ENCODE measurements around the gene POP4. TPM values are rescaled to one million over a fixed set of nuclear protein-coding genes. Genes with fewer than 3 reads are reported as not detected.

Gene POP4
- total RNA-seq, 1 donor from 2014 or later = 53.9 TPM

DNA sequence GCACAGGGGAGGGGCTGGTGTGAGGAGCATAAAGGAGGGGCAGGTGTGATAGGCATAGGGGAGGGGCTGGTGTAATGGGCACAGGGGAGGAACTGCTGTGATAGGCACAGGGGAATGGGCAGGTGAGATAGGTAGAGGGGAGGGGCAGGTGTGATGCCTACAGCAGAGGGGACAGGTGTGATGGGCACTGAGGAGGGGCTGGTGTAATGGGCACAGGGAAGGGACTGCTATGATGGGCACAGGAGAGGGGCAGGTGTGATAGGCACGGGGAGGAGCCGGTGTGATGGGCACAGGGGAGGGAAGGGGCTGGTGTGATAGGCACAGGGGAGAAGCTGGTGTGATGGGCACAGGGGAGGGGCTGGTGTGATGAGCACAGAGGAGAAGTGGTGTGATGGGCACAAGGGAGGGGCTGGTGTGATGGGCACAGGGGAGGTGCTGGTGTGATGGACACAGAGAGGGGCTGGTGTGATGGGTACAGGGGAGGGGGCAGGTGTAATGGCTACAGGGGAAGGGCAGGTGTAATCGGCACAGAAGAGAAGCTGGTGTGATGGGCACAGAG lies 39.5 kb upstream of the POP4 start:
- TF ChIP-seq, protein P1, sequence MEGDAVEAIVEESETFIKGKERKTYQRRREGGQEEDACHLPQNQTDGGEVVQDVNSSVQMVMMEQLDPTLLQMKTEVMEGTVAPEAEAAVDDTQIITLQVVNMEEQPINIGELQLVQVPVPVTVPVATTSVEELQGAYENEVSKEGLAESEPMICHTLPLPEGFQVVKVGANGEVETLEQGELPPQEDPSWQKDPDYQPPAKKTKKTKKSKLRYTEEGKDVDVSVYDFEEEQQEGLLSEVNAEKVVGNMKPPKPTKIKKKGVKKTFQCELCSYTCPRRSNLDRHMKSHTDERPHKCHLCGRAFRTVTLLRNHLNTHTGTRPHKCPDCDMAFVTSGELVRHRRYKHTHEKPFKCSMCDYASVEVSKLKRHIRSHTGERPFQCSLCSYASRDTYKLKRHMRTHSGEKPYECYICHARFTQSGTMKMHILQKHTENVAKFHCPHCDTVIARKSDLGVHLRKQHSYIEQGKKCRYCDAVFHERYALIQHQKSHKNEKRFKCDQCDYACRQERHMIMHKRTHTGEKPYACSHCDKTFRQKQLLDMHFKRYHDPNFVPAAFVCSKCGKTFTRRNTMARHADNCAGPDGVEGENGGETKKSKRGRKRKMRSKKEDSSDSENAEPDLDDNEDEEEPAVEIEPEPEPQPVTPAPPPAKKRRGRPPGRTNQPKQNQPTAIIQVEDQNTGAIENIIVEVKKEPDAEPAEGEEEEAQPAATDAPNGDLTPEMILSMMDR (IDR thresholded peaks at IDR 0.05; ENCODE audit: borderline replicate concordance) = no peak
- Histone ChIP-seq H3K27me3 (ENCODE audit: low read depth) (peaks cover 87% of the 10 kb centered on the region), H3K36me3 (no peaks in the 10 kb centered on the region), H3K4me1 (no peaks in the 10 kb centered on the region), H3K4me3 (no peak overlapping the region), H3K9me3 (replicated peaks) (no peaks in the 10 kb centered on the region), H3K27ac (replicated peaks) (no peak overlapping the region)
- no peak for DNase-seq
- intact Hi-C loops (cut with micrococcal nuclease) = no loop called here

DNA sequence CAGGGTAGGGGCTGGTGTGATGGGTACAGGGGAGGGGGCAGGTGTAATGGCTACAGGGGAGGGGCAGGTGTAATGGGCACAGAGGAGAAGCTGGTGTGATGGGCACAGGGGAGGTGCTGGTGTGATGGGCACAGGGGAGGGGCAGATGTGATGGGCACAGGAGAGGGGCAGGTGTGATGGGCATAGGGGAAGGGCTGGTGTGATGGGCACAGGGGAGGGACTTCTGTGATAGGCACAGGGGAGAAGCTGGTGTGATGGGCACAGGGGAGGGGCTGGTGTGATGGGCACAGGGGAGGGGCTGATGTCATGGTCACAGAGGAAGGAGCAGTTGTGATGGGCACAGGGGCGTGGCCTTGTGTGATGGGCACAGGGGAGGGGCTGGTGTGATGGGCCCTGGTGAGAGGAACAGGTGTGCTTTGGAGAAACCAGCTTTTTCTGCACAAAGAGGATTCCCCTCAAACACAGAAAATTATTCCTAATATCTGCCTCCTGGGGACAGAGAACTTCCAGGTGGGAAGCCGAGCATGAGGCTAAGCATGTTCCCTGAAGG lies 38.6 kb upstream of the POP4 start:
- TF ChIP-seq, protein P1 (IDR thresholded peaks at IDR 0.05; ENCODE audit: borderline replicate concordance) = no peak
- Histone ChIP-seq H3K36me3 (no peaks in the 10 kb centered on the region), H3K4me1 (no peaks in the 10 kb centered on the region), H3K27ac (replicated peaks) (no peak overlapping the region), H3K4me3 (no peak overlapping the region), H3K9me3 (replicated peaks) (no peaks in the 10 kb centered on the region), H3K27me3 (ENCODE audit: low read depth) (peaks cover 89% of the 10 kb centered on the region)
- intact Hi-C loops (cut with micrococcal nuclease) = no loop called here
- DNase-seq = no peak

DNA sequence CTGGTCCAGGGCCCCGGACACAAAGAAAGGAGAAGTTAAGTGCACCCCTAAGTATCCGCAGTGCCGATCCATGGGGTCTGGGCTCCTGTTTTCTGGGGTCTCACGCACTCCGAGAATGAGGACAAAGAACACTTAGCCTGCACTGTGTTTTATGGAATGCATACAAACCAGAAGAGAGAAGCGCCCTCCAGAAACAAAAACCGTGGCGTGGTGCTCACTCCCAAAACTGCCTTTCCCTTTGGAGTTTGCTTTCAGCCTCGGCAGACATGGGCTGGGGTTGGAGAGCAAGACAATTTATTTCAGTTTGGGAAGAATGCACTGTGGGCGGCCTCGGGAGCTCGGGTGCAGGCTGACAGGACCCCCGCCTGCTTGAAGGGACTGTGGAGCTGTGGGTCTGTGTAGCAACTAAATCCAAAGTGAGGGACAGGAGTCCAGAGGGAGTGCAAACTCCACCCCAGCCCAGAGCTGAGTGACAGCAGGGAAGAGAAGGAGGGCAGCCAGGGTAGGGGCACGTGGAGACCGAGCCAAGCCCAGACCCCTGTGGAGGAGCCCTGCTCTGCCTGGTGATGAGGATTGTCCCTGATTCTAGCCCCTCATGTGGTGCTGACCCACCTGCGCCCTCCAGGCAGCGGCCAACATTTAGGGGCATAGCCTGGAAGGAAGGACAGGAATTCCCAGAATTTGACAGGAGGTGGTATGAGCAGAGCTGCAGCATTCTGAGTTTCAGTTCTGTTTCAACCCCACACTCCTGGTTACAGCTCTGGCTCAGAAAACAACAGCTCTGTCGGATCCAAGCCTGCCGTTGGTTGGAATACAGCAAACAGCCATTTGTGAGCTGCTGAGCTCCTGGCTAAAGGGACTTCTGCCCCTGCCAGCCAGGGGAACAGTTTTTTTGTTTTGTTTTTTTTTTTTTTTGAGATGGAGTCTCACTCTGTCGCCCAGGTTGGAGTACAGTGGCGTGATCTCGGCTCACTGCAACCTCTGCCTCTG lies 37.8 kb upstream of the POP4 start:
- Histone ChIP-seq H3K9me3 (replicated peaks) (no peaks in the 10 kb centered on the region), H3K4me1 (no peaks in the 10 kb centered on the region), H3K27me3 (ENCODE audit: low read depth) (peaks cover 89% of the 10 kb centered on the region), H3K4me3 (no peak overlapping the region), H3K27ac (replicated peaks) (no peak overlapping the region), H3K36me3 (no peaks in the 10 kb centered on the region)
- TF ChIP-seq, protein P1 (IDR thresholded peaks at IDR 0.05; ENCODE audit: borderline replicate concordance) = no peak
- no peak for DNase-seq
- intact Hi-C loops (cut with micrococcal nuclease) = no loop called here

DNA sequence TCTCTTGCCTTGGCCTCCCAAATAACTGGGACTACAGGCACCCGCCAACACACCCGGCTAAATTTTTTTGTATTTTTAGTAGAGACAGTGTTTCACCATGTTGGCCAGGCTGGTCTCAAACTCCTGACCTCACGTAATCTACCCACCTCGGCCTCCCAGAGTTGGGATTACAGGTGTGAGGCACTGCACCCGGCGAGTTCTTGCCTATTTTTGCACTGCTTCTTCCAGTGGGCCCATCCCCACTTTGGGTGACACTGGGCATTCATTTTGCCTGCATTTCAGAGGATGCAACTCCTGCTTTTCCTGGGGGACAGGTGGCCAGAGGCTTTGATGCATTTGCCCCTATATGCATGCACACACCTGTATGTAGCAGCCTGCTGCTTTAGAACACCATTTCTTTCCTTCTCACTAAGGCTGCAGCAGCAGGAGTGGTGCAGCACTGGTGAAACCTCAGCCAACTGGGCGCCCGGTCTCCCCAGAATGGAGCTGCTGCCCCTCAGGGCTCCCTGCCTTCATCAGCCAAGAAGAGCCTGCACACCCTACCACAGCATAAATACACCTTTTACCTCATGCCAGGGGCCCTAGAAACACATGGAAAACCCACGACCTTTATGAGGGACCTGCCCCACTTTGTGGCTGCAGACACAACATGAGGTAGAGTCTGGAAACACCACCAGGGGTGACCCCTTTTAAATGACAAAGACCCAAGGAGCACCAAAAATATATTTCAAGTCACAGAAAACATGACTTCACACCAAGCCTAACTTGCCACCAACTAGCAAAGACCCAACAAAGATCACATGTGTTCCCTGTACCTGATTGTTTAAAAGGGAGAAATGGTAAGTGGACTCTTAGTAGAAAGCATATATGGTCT lies 36.8 kb upstream of the POP4 start:
- TF ChIP-seq, protein P1 (IDR thresholded peaks at IDR 0.05; ENCODE audit: borderline replicate concordance) = no peak
- H3K27me3 ChIP-seq (ENCODE audit: low read depth) = peaks cover 89% of the 10 kb centered on the region
- no peak for DNase-seq
- intact Hi-C loops (cut with micrococcal nuclease) = no loop called here
- H3K9me3 ChIP-seq (replicated peaks) = no peaks in the 10 kb centered on the region
- H3K27ac ChIP-seq (replicated peaks) = no peak overlapping the region
- no peaks in the 10 kb centered on the region for H3K4me1 ChIP-seq
- H3K36me3 ChIP-seq = no peaks in the 10 kb centered on the region
- no peak overlapping the region for H3K4me3 ChIP-seq

DNA sequence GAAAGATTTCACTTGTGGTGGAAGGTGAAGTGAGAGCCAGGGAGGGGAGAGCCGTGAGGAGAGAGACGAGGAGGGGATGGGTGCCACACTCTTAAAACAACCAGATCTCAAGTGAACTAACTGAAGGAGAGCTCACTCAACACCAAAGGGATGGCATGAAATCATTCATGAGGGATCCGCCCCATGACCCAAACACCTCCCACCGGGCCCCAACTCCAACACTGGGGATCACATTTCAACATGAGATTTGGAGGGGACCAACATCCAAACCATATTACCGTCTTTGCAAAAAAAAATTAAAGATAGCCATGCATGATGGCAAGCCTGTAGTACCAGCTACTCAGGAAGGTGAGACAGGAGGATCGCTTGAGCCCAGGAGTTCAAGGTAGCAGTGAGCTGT lies 34.9 kb upstream of the POP4 start:
- H3K9me3 ChIP-seq (replicated peaks) = no peaks in the 10 kb centered on the region
- TF ChIP-seq, protein P1 (IDR thresholded peaks at IDR 0.05; ENCODE audit: borderline replicate concordance) = no peak
- peaks cover 92% of the 10 kb centered on the region for H3K27me3 ChIP-seq (ENCODE audit: low read depth)
- no peaks in the 10 kb centered on the region for H3K36me3 ChIP-seq
- no peak overlapping the region for H3K4me3 ChIP-seq
- no peak overlapping the region for H3K27ac ChIP-seq (replicated peaks)
- DNase-seq = no peak
- intact Hi-C loops (cut with micrococcal nuclease) = no loop called here
- H3K4me1 ChIP-seq = no peaks in the 10 kb centered on the region
